ENCODE data around the gene ZC3H12A. TPM values are rescaled to one million over a fixed set of nuclear protein-coding genes. Genes with fewer than 3 reads are reported as not detected.

Gene ZC3H12A
- total RNA-seq, 3 donors from 2014 or later (not counting 1 experiment from before 2014, with no cell fraction given): 219 to 366 (median 289) TPM

GRCh38 chr1:37434292-37435225, 39.8 kb upstream of the ZC3H12A start:
- no peak overlapping the region for H3K27ac Mint-ChIP-seq
- peaks cover 6 to 20% of the 10 kb centered on the region in 2 donors for H3K27me3 Mint-ChIP-seq (ENCODE audit: low read depth in 2 of 2)

GRCh38 chr1:37437087-37437486, 37.3 kb upstream of the ZC3H12A start:
- DNase-seq: no peak
- H3K4me1 ChIP-seq (ENCODE audit: control insufficient read depth, insufficient read depth, low read length): peaks cover 5% of the 10 kb centered on the region
- no peaks in the 10 kb centered on the region for H3K9me3 Mint-ChIP-seq
- H3K4me3 Mint-ChIP-seq: no peak overlapping the region
- no peak for TF ChIP-seq CTCF (IDR thresholded peaks at IDR 0.05)
- no peaks in the 10 kb centered on the region for H3K36me3 ChIP-seq (ENCODE audit: control insufficient read depth, insufficient read depth, low read length)
- H3K9me3 ChIP-seq (ENCODE audit: control insufficient read depth, insufficient read depth, low read length): no peaks in the 10 kb centered on the region
- intact Hi-C loops (cut with micrococcal nuclease): no loop called here
- no peak for ATAC-seq
- no peak overlapping the region for H3K27ac Mint-ChIP-seq
- no peaks in the 10 kb centered on the region for H3K27me3 ChIP-seq (ENCODE audit: control insufficient read depth, insufficient read depth, low read length)
- no peaks in the 10 kb centered on the region for H3K36me3 Mint-ChIP-seq
- H3K27ac ChIP-seq (ENCODE audit: low read length): no peak overlapping the region
- peaks cover 0 to 11% of the 10 kb centered on the region in 2 donors for H3K27me3 Mint-ChIP-seq (ENCODE audit: low read depth in 2 of 2)
- H3K4me3 ChIP-seq (ENCODE audit: low read length): no peak overlapping the region
- 78% methylated on average over 2 of the region's 2 CpGs for WGBS (ENCODE audit: insufficient coverage)
- H3K4me1 Mint-ChIP-seq: no peaks in the 10 kb centered on the region

More at GRCh38 chr1:37434292-37435225, 39.8 kb upstream of the ZC3H12A start:
- intact Hi-C loops (cut with micrococcal nuclease): loop anchor here (2.0 to 5.0 kb wide), 2 partner anchors 860 to 917 kb away; no protein-coding TSS in a partner anchor
- 17% methylated on average over 12 of the region's 16 CpGs for WGBS (ENCODE audit: insufficient coverage)
- Mint-ChIP-seq H3K4me3 (no peak overlapping the region), H3K36me3 (no peaks in the 10 kb centered on the region), H3K9me3 (no peaks in the 10 kb centered on the region), H3K4me1 (no peaks in the 10 kb centered on the region)
- ATAC-seq (peak; percentile 86 to 95 (median 95)), DNase-seq (peak; percentile 66 to 76)
- Histone ChIP-seq H3K4me1 (ENCODE audit: control insufficient read depth, insufficient read depth, low read length) (peaks cover 5% of the 10 kb centered on the region), H3K9me3 (ENCODE audit: control insufficient read depth, insufficient read depth, low read length) (no peaks in the 10 kb centered on the region), H3K27ac (ENCODE audit: low read length) (no peak overlapping the region), H3K36me3 (ENCODE audit: control insufficient read depth, insufficient read depth, low read length) (no peaks in the 10 kb centered on the region), H3K27me3 (ENCODE audit: control insufficient read depth, insufficient read depth, low read length) (no peaks in the 10 kb centered on the region), H3K4me3 (ENCODE audit: low read length) (no peak overlapping the region)
- TF ChIP-seq CTCF (IDR thresholded peaks at IDR 0.05): peak; percentile 90

GRCh38 chr1:37438037-37438868, 36.1 kb upstream of the ZC3H12A start:
- intact Hi-C loops (cut with micrococcal nuclease): no loop called here

More at GRCh38 chr1:37438037-37438868, 36.1 kb upstream of the ZC3H12A start:
- Mint-ChIP-seq H3K36me3 (no peaks in the 10 kb centered on the region), H3K9me3 (no peaks in the 10 kb centered on the region), H3K27ac (no peak overlapping the region), H3K4me3 (no peak overlapping the region), H3K27me3 (ENCODE audit: low read depth in 2 of 2) (peaks cover 0 to 19% of the 10 kb centered on the region in 2 donors), H3K4me1 (no peaks in the 10 kb centered on the region)
- peaks cover 5% of the 10 kb centered on the region for H3K4me1 ChIP-seq (ENCODE audit: control insufficient read depth, insufficient read depth, low read length)
- no peak for TF ChIP-seq CTCF (IDR thresholded peaks at IDR 0.05)
- no peak overlapping the region for H3K4me3 ChIP-seq (ENCODE audit: low read length)
- ATAC-seq: no peak
- no peak for DNase-seq
- H3K36me3 ChIP-seq (ENCODE audit: control insufficient read depth, insufficient read depth, low read length): no peaks in the 10 kb centered on the region
- WGBS (ENCODE audit: insufficient coverage): 82% methylated on average over 5 of the region's 6 CpGs
- no peaks in the 10 kb centered on the region for H3K9me3 ChIP-seq (ENCODE audit: control insufficient read depth, insufficient read depth, low read length)
- no peak overlapping the region for H3K27ac ChIP-seq (ENCODE audit: low read length)
- no peaks in the 10 kb centered on the region for H3K27me3 ChIP-seq (ENCODE audit: control insufficient read depth, insufficient read depth, low read length)

Data from natural killer cell (primary cell).